Measurements from ENCODE around the gene SCGB3A1.

The SCGB3A1 gene

DNA sequence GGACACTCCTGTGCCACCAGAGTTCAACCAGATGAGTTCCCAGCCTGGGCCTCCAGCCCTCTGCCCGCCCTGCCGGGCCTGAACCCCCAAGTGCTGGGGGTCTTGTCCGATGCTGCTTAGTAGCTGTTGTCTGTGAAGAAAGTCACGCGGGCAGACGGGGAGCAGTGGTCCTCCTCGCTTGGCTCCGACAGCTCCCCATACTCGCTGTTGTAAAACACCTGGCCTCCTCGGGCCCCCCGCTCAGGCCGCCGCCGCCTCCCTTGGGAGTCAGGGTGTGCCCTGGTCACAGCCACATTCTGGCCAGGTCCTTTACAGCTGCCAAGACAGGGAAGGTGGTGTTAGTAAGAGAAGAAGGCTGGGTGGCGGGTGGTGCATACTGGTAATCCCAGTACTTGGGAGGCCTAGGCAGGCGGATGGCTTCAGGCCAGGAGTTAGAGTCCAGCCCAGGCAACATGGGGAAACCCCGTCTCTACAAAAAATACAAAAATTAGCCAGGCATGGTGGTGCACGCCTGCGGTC, 11.8 kb upstream of the SCGB3A1 start:
- no peak for DNase-seq

- no peak for DNase-seq
Measured at GRCh38 chr5:180602481-180603075, 11.3 kb upstream of the SCGB3A1 start.

GRCh38 chr5:180601591-180602480, 10.5 kb upstream of the SCGB3A1 start:
- DNase-seq: no peak

DNA sequence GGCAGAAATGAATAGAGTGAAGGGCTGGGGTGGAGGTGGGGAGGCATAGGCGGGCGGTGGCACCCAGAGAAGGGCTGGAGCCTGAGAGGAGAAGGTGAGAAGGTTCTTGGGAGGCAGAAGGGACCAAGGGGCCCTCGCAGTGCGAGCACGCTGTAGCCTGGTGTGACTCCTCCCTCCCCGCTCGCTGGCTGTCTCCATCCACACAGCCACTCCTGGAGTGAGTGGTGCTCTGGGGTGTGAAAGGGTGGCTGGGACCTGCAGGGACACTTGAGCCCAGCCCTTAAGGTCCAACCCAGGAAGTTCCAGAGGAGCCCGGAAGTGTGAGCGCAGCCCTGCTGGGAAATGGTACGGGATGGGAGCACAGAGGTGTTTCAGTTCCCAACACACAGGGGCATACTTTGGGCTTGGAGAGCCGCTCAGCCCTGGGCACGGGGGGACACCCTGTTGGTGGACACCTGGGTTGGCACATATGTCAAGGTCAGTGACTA, 9.3 kb upstream of the SCGB3A1 start:
- DNase-seq: no peak

- no peak for DNase-seq
Measured at GRCh38 chr5:180599981-180600553, 8.8 kb upstream of the SCGB3A1 start.

DNA sequence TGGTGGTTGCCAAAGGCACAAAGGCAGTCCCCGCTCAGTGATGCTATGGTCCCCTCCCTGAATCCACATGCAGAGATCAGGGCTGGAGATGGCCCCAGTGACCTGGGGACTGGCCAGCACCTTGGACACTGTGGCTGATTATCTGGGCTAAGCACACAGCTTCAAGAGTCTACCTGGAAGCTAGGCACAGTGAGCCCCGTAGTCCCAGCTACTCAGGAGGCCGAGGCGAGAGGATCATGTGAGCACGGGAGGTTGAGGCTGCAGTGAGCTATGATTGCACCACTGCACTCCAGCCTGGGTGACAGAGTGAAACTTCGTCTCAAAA, 8.3 kb upstream of the SCGB3A1 start:
- no peak for DNase-seq

- DNase-seq: no peak
Measured at GRCh38 chr5:180598797-180599589, 7.7 kb upstream of the SCGB3A1 start.

GRCh38 chr5:180598316-180598701, 7.0 kb upstream of the SCGB3A1 start:
- no peak for DNase-seq

DNA sequence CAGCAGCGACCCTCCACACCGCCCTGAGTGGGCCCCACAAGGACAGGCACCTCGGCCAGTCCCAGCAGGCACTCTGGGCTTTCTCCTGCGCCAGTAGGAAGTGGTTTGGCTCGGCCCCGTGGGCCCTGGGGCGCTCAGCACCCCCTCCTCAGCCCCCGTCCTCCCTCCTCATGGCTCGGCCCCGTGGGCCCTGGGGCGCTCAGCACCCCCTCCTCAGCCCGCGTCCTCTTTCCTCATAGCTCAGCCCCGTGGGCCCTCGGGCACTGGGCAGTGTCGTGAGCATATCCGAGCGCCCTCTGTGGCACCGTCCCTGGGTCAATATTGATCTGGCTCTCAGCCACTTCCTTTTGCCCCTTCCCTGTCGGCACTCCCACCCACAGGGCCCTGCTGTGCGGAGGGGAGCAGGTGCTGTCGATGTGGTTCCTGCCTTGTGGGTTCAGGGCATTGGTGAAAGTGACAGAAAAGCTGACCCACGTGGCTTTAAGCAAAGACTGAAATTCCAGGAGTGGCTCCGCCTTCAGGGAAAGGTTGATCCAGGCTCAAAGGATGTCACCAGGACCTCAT, 5.5 kb upstream of the SCGB3A1 start:
- no peak for DNase-seq

DNA sequence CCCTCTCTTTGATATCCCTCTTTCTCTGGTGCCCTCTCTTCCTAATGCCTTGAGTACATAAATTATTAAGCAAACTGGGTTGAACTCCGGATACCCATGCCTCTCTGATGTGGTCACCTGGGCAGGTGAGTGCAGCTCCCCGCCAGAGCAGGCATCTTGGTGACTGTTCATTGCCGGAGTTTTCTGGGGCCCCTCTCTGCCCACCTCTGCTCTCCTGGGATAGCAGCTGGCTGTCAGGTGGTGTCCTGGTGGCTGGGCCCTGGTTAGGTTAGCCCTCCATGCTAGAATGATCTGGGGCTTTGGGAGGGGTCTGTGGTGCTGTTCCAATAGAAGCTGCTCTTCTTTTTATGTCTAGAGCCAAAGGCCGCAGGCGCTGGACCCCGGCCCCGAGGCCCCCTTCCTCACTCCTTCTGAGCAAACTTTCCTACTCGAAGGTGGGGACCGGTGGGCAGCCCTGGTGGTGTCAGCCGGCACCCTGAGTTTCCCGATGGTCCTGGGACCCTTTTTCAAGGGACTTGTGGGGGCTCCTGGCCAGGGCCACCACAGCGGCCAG, 4.9 kb upstream of the SCGB3A1 start:
- DNase-seq: no peak

GRCh38 chr5:180595381-180596114, 4.2 kb upstream of the SCGB3A1 start:
- DNase-seq: no peak

GRCh38 chr5:180595046-180595379, 3.7 kb upstream of the SCGB3A1 start:
- no peak for DNase-seq

DNA sequence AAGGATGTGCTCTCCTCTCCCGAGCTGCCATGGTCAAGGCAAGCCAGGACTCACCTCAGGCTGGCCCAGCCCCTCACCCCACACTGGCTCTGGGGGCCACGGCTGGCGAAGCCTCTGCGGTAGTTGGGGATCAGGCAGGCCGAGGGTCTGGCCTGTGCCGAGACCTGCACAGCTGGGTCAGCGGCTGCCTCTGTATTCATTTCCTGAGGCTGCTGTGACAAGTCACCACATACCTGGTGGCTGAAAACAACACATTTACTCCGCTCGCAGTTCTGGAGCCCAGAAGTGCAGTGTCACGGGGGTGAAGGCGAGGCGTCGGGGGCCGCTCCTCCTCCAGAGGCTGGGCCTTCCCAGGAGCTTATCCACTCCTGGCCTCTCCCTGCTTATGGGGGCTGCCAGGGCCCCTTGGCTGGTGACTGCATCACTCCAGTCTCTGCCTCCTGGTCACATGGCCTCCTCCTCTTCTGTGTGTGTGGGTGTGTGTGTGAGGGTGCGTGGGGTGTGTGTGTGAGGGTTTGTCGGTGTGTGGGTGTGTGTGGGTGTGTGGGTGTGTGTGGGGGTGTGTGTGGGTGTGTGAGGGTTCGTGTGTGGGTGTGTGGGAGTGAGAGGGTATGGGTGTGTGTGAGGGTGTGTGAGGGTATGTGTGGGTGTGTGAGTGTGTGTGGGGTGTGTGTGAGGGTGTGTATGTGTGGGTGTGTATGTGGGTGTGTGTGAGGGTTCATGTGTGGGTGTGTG, 3.2 kb upstream of the SCGB3A1 start:
- no peak for DNase-seq

DNA sequence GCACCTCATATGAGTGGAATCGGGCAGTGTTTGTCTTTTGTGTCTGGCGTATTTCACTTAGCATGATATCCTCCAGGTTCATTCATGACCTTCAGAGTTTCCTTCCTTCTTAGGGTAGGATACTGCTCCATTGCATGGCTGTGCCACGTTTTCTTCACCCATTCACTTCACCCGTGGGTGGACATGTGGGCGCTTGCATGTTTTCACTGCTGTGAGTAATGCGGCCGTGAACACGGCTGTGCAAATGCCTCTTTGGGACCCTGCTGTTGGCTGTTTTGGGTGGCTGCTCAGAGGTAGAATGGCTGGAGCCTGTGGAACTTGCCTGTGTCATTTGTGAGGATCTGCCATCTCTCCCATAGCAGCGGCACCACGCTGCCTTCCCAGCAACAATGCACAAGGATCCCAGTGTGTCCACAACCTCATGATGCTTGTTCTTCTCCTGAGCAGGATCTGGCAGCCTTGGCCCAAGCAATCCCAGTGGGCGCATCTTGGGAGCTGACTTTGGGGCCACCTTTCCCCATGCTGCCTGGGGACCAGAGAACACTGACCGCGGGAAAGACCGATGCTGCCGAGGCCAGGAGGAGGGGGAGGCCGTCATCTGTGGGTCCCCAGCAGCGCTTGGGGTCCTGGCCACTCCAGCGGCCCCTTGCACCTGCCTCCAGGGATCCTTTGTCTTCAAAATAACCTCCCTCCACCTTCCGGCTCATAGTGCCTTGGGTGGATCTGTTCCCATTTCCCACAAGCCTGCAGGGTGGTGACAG, 2.3 kb upstream of the SCGB3A1 start:
- DNase-seq: no peak

- no peak for DNase-seq
Measured at GRCh38 chr5:180592176-180592575, 877 bp upstream of the SCGB3A1 start.

GRCh38 chr5:180590543-180591310, 572 bp downstream of the SCGB3A1 start:
- no peak for DNase-seq

- no peak for DNase-seq
Measured at GRCh38 chr5:180589771-180590542, 1.3 kb downstream of the SCGB3A1 start.

DNA sequence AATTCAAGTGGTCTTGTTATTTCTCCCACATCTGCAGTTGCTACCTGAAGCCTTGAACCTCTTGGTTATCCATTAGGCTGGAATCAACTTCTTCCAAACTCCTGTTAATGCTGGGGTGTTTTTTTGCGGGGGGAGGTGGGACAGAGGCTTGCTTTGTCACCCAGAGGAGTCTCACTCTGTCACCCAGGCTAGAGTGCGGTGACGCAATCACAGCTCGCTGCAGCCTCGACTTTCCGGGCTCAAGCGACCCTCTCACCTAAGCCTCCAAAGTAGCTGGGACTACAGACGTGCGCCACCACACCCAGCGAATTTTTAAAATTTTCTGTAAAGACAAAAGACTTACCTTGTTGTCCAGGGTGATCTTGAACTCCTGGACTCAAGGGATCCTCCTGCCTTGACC, 4.4 kb downstream of the SCGB3A1 start:
- DNase-seq: no peak

DNA sequence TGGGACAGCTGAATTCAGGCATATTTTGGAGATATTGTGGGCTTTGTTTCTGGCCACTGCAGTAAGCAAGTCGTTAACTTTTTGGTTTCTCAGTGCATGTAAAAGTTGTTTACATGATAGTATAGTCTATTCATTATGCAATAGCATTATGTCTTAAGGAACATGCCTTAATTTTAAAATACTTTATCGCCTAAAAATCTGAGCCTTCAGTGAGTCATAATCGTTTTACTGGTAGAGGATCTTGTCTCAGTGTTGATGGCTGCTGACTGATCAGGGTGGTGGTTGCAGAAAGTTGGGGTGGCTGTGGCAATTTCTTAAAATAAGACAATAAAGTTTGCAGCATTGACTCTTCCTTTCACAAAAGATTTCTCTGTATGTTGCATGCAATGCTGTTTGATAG, 5.1 kb downstream of the SCGB3A1 start:
- DNase-seq: no peak

Measured in NCI-H1436 treated with DMSO at 0.1 percent for 48 hours (cell line).